HepG2 (cell line): ENCODE results near the gene PDIA6. TPM values are rescaled to one million over a fixed set of nuclear protein-coding genes. Genes with fewer than 3 reads are reported as not detected.

ENCODE experiments used
- ATAC-seq: fragments of 200-7000 bp; cut with Tn5 transposase; 3 replicates; pipeline ENCODE4 v1.9.1; 2020; ENCODE audit warnings: mild to moderate bottlenecking, moderate library complexity
- BruUV-seq: library from RNA; stranded (reverse); fragments of 400-500 nt; replicated peaks from 2 replicates; lab custom pipeline; 2021; lab: Mats Ljungman, UMichigan
- CTCF ChIA-PET: fragments of 300-600 bp; formaldehyde crosslinking; extraction: SDS; loops from one replicate; lab custom pipeline; 2021; ENCODE audit warnings: low total read pairs, inconsistent platforms, low intra/inter-chr PET ratio; lab: Yijun Ruan, JAX
- POLR2A ChIA-PET: fragments of 350-600 bp; sonication (Branson Sonifier 250); formaldehyde crosslinking; loops from one replicate; lab custom pipeline; 2020; ENCODE audit warnings: antibody characterized with exemption, inconsistent platforms; lab: Yijun Ruan, JAX
- DNase-seq: peaks from one replicate; pipeline ENCODE4 v3.0.0-alpha.2; 2015; ENCODE audit warnings: low spot score
- FAIRE-seq: peaks from 3 replicates; lab custom pipeline; 2011; peaks lifted over from hg19 to GRCh38; lab: Jason Lieb, UNC
- H2AFZ ChIP-seq: one replicate; pipeline ENCODE4 v1.6.1; 2011; ENCODE audit warnings: low read length, inconsistent platforms
- H3K27ac ChIP-seq: fragments of 300-600 bp; 3 replicates; pipeline ENCODE4 v1.8.0; 2011; ENCODE audit warnings: mixed run types, mild to moderate bottlenecking, mixed read lengths, low read length, inconsistent platforms; ENCODE audit not compliant: insufficient read depth; ENCODE audit errors: extremely low read length
- H3K27me3 ChIP-seq, 2 experiments: fragments of 200-600 bp in 1 of 2; 2 replicates in 1 of 2; 3 replicates in 1 of 2; pipeline versions ENCODE4 v1.6.0 to v1.8.0; 2011; ENCODE audit warnings: low read length in 2 of 2, mild to moderate bottlenecking in 2 of 2, moderate library complexity in 2 of 2, inconsistent platforms in 1 of 2; ENCODE audit not compliant: insufficient read depth in 2 of 2, control insufficient read depth in 1 of 2
- H3K36me3 ChIP-seq, 2 experiments: fragments of 200-600 bp in 1 of 2; replicated peaks in 1 of 2; 2 replicates in 1 of 2; 3 replicates in 1 of 2; pipeline versions ENCODE4 v1.5.1 to v1.8.0; 2011; ENCODE audit warnings: low read length in 2 of 2, inconsistent platforms in 1 of 2; ENCODE audit not compliant: insufficient read depth in 2 of 2, control insufficient read depth in 1 of 2
- H3K4me1 ChIP-seq: 2 replicates; pipeline ENCODE4 v1.5.1; 2012; ENCODE audit warnings: low read length, inconsistent platforms; ENCODE audit not compliant: insufficient read depth
- H3K4me2 ChIP-seq: 2 replicates; pipeline ENCODE4 v1.6.0; 2011; ENCODE audit warnings: low read depth, low read length, inconsistent platforms
- H3K4me3 ChIP-seq, 3 experiments: fragments of 200-600 bp in 1 of 3; sonication (generic), shearing (Covaris generic) in 1 of 3; replicated peaks in 1 of 3; 2 replicates each; pipeline ENCODE4 v1.5.1; 2011 to 2016; ENCODE audit warnings: low read length in 3 of 3, inconsistent platforms in 2 of 3, low read depth in 2 of 3, mild to moderate bottlenecking in 2 of 3, control low read depth in 1 of 3, mixed read lengths in 1 of 3; ENCODE audit not compliant: insufficient read depth in 1 of 3
- H3K79me2 ChIP-seq: one replicate; pipeline ENCODE4 v1.6.1; 2011; ENCODE audit warnings: low read length, inconsistent platforms; ENCODE audit not compliant: insufficient read depth
- H3K9ac ChIP-seq: 2 replicates; pipeline ENCODE4 v1.6.0; 2011; ENCODE audit warnings: mild to moderate bottlenecking, low read depth, low read length, inconsistent platforms; ENCODE audit not compliant: insufficient read depth
- H3K9me3 ChIP-seq: 2 replicates; pipeline ENCODE4 v1.5.1; 2012; ENCODE audit warnings: mild to moderate bottlenecking, low read length
- H4K20me1 ChIP-seq: 2 replicates; pipeline ENCODE4 v1.6.0; 2011; ENCODE audit warnings: inconsistent platforms, mild to moderate bottlenecking, low read length, moderate library complexity; ENCODE audit not compliant: insufficient read depth
- BRF2 ChIP-seq: sonication (generic); formaldehyde crosslinking; IDR thresholded peaks from 2 replicates; pipeline ENCODE4 v1.8.1; 2022; ENCODE audit warnings: mild to moderate bottlenecking, missing genetic modification reagents
- DBP ChIP-seq: sonication (generic); formaldehyde crosslinking; IDR thresholded peaks from 2 replicates; pipeline ENCODE4 v1.4.0; 2020; ENCODE audit warnings: missing genetic modification reagents; ENCODE audit errors: not compliant biosample characterization
- GRHL1 ChIP-seq: sonication (generic); formaldehyde crosslinking; conservative IDR thresholded peaks from 2 replicates; pipeline ENCODE4 v1.8.0; 2022; ENCODE audit warnings: missing genetic modification reagents
- KAT7 ChIP-seq: IDR thresholded peaks from 2 replicates; pipeline ENCODE4 v1.6.1; 2018; ENCODE audit warnings: borderline replicate concordance, missing compliant biosample characterization
- LRRFIP1 ChIP-seq: sonication (generic); formaldehyde crosslinking; conservative IDR thresholded peaks from 2 replicates; pipeline ENCODE4 v1.4.0; 2020; ENCODE audit warnings: missing genetic modification reagents
- NONO ChIP-seq, 2 experiments: fragments of 450-650 bp in 1 of 2; sonication (generic) in 1 of 2; formaldehyde crosslinking in 1 of 2; IDR thresholded peaks in 1 of 2; conservative IDR thresholded peaks in 1 of 2; 2 replicates each; pipeline versions ENCODE4 v1.6.1 to v1.8.0; 2017 to 2022; ENCODE audit warnings: mild to moderate bottlenecking in 1 of 2, missing genetic modification reagents in 1 of 2, moderate library complexity in 1 of 2
- POGZ ChIP-seq: sonication (generic); formaldehyde crosslinking; IDR thresholded peaks from 2 replicates; pipeline ENCODE4 v1.4.0; 2020; ENCODE audit warnings: mild to moderate bottlenecking, missing genetic modification reagents
- SP2 ChIP-seq: sonication (generic); formaldehyde crosslinking; IDR thresholded peaks from 2 replicates; pipeline ENCODE4 v1.5.1; 2020; ENCODE audit warnings: mild to moderate bottlenecking, missing genetic modification reagents
- WIZ ChIP-seq: sonication (generic); formaldehyde crosslinking; IDR thresholded peaks from 2 replicates; pipeline ENCODE4 v1.5.1; 2020; ENCODE audit warnings: mild to moderate bottlenecking, missing genetic modification reagents
- ZFP1 ChIP-seq: IDR thresholded peaks from 2 replicates; pipeline ENCODE4 v1.6.1; 2016
- ZNF503 ChIP-seq: sonication (generic); formaldehyde crosslinking; IDR thresholded peaks from 2 replicates; pipeline ENCODE4 v1.4.0; 2020; ENCODE audit warnings: missing genetic modification reagents
- ZNF576 ChIP-seq: sonication (generic); formaldehyde crosslinking; IDR thresholded peaks from 2 replicates; pipeline ENCODE4 v1.4.0; 2020; ENCODE audit warnings: mild to moderate bottlenecking, missing genetic modification reagents
- ZNF616 ChIP-seq: sonication (generic); formaldehyde crosslinking; IDR thresholded peaks from 2 replicates; pipeline ENCODE4 v1.5.0; 2020; ENCODE audit warnings: low read depth, mild to moderate bottlenecking, missing genetic modification reagents
- ZNF777 ChIP-seq: sonication (generic); formaldehyde crosslinking; IDR thresholded peaks from 2 replicates; pipeline ENCODE4 v1.4.0; 2020; ENCODE audit warnings: missing genetic modification reagents
- ZNF883 ChIP-seq: sonication (generic); formaldehyde crosslinking; IDR thresholded peaks from 2 replicates; pipeline ENCODE4 v1.5.1; 2020; ENCODE audit warnings: mild to moderate bottlenecking, missing genetic modification reagents; ENCODE audit errors: not compliant biosample characterization
- ZSCAN30 ChIP-seq: sonication (generic); formaldehyde crosslinking; IDR thresholded peaks from 2 replicates; pipeline ENCODE4 v1.5.0; 2020; ENCODE audit warnings: mild to moderate bottlenecking, missing genetic modification reagents
- whole genome bisulfite sequencing: methylation state at CpG from one replicate; pipeline ENCODE4 v1.1.6; 2017; ENCODE audit warnings: low lambda C conversion rate; 5-methylcytosine and 5-hydroxymethylcytosine counted together
- in situ Hi-C: cut with HindIII; loops from 2 replicates; pipeline ENCODE4 v1.10.0; 2017; ENCODE audit warnings: low pct_unique_long_range_greater_than_20kb; ENCODE audit not compliant: extremely low pct_ligation_motif_present
- intact Hi-C: fragments of 100-400 bp; cut with micrococcal nuclease; formaldehyde crosslinking; loops from one replicate; pipeline ENCODE4 v1.10.0; 2022; ENCODE audit not compliant: unreplicated experiment
- polyA plus RNA-seq, 8 experiments: library from polyadenylated mRNA; depleted of rRNA in 3 of 8; stranded (reverse) in 7 of 8; unstranded in 1 of 8; fragments of >200 nt; fragmentation: Illumina TruSeq in 4 of 8; extraction: Trizol in 4 of 8; gene quantifications; 2 replicates each; pipeline versions ENCODE4 v1.2.1 to v1.2.3, GENCODE V29; 2011 to 2016; ENCODE audit warnings: low read depth in 4 of 8, missing spikeins in 1 of 8, mixed read lengths in 1 of 8; ENCODE audit not compliant: insufficient read depth in 1 of 8
- total RNA-seq, 5 experiments: library from RNA; depleted of rRNA; stranded (reverse); fragments of >200 nt; fragmentation: Illumina TruSeq; extraction: Trizol; gene quantifications; 2 replicates each; pipeline ENCODE4 v1.2.3, GENCODE V29; 2016; ENCODE audit warnings: low read depth in 1 of 5

The PDIA6 gene
- total and polyA plus RNA-seq, 2 of the 13 experiments (the other 11 are each of a cell fraction or from before 2014, with no cell fraction given), result 586 to 642 TPM

- in situ Hi-C loops, result no loop called here
- H3K4me3 ChIP-seq, result peak overlapping the region; percentile 31 to 70 (median 41)
- peaks cover 21% of the 10 kb centered on the region for H4K20me1 ChIP-seq
- ChIA-PET CTCF (no interaction called here), POLR2A (no interaction called here)
- BruUV-seq, result no TSS peak
- intact Hi-C loops, result no loop called here
- DNase-seq (no peak), ATAC-seq (no peak), FAIRE-seq (no peak)
- H3K27me3 ChIP-seq, result peaks cover 0 to 25% of the 10 kb centered on the region in 2 experiments; a peak in 2 of 5 replicates
- peaks cover 59% of the 10 kb centered on the region for H3K4me1 ChIP-seq
- peak overlapping the region; percentile 30 for H3K27ac ChIP-seq
- peak overlapping the region; percentile 94 for H3K4me2 ChIP-seq
- no peaks in the 10 kb centered on the region for H3K9me3 ChIP-seq
- WGBS, result 5% methylated on average over 5 of the region's 10 CpGs
- peak overlapping the region; percentile 96 for H2AFZ ChIP-seq
- 0 out of 5 replicates have a peak, but pooled peaks cover 0 to 2% of the 10 kb centered on the region in 2 experiments for H3K36me3 ChIP-seq
- H3K79me2 ChIP-seq, result peaks cover 33% of the 10 kb centered on the region
- peak overlapping the region; percentile 57 for H3K9ac ChIP-seq
- TF ChIP-seq WIZ (CRISPR knock-in tag) (0 out of 2 replicates have a peak, but pooled peaks have one; percentile 69), ZNF576 (CRISPR knock-in tag) (no peak), ZNF883 (CRISPR knock-in tag) (no peak), GRHL1 (no peak), BRF2 (no peak), KAT7 (no peak), ZNF616 (CRISPR knock-in tag) (no peak), NONO (IDR thresholded peaks at IDR 0.05) (no peak), NONO (CRISPR knock-in tag; conservative IDR thresholded peaks at IDR 0.05) (no peak), ZFP1 (CRISPR knock-in tag) (no peak), POGZ (CRISPR knock-in tag) (no peak), DBP (CRISPR knock-in tag) (no peak), ZNF503 (CRISPR knock-in tag) (no peak), ZNF777 (CRISPR knock-in tag) (no peak), SP2 (CRISPR knock-in tag) (no peak), ZSCAN30 (CRISPR knock-in tag) (no peak), LRRFIP1 (CRISPR knock-in tag) (no peak)
These were observed 1.6 kb upstream of the PDIA6 start for GRCh38 chr2:10814142-10814541.
